SW 1271 (cell line): Measurements from ENCODE around the gene KCNJ10.
"Not testable (repeated sequence)": the region's sequence is repeated elsewhere in the genome, so short reads cannot be mapped to it uniquely, and the experiment has no call there.

Experiments used
- DNase-seq, 2 experiments: peaks; one replicate each; lab custom pipeline; 2025; lab: John Stamatoyannopoulos, UW

KCNJ10 gene

DNA sequence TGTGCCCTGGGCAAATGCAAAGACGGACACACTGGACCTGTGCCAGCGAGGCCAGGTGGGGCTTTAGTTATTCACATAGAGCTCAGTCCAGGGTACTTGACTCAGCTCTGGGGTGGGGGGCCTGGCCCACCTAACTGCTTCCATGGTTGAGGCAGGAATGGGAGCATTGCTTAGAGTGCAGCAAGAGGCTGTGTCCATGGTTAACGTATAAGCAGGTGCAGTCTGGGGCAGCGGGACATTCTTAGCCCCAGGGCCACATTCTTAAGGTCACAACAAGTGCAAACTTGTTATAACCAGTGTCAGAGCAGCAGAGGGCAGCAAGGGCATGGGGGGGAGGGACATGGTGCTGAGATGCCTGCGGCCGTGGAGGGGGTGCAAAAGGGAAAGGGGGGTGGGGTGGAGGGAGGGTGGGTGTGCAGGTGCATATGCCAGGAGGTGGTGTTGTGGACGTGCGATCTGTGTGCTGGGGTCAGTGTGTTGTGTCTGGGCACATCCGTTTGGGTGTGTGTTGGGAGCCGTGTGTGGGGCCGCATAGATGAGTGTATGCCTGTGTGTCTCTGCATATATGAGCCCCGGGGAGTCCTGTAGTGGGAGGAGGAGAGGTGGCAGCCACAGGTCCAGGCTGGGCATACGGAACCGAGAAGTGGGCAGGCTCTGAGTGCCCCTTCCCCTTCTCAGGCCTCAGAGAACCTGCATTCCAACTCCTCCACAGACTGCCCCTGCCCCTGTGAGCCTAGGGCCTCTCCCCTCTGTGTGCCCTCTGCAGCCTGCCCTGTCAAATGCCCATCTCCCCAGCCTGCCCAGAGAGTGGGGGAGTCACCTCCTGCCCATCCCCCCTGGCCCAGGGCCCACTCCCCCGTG is 8.4 kb downstream of the KCNJ10 start:
- DNase-seq, result no peak

GRCh38 chr1:160058087-160058486 is 11.9 kb downstream of the KCNJ10 start:
- DNase-seq, result no peak

DNA sequence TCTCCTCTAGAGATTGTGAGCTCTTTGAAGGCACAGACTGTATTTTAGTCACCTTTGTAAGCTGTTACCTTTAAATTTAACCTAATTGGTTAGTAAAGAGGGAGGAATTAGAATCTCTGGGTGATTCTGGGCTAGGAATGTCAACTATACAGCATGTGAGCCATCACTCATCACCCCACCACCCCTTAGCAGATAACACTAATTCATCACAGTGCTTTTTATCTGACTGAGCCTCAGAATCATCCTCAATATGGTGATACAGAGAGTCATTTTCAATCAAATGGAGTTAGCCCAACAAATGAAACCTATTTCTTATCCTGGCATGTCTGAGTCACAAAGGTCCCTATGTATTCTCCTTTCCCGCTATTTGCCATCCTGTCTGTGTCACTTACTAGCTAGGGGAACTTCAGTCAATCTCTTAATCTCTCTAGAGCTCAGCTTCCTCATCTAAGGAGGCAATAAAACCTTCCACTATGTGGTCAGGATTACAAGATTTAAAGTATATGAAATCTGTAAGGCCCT is 13.3 kb downstream of the KCNJ10 start:
- DNase-seq, result no peak

- DNase-seq, result no peak
Observed at GRCh38 chr1:160053548-160054365, 16.2 kb downstream of the KCNJ10 start.

DNA sequence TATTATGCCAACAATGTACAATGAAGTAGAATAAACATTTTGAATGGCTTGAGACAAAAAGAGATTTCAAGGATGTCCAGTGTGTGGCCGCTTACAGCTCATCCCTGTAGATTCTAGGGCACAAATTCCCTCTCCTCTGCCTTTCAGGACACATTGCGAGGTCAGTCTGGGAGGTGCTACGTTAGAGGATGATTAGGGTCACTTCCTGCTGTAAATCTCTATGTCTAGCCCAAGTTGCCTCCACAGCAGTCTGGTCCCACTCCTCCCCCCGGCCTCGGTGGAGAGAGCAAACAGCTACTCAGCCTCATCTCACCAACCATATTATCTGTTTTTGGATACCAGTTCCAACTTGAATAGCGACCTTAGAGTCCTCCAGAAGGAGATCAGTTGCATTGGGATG is 17.0 kb downstream of the KCNJ10 start:
- no peak for DNase-seq

- DNase-seq, result no peak
Observed at GRCh38 chr1:160050619-160051018, 19.3 kb downstream of the KCNJ10 start.

GRCh38 chr1:160050182-160050581 is 19.8 kb downstream of the KCNJ10 start:
- not testable (repeated sequence) for DNase-seq

GRCh38 chr1:160049101-160049500 is 20.9 kb downstream of the KCNJ10 start:
- no peak for DNase-seq

DNA sequence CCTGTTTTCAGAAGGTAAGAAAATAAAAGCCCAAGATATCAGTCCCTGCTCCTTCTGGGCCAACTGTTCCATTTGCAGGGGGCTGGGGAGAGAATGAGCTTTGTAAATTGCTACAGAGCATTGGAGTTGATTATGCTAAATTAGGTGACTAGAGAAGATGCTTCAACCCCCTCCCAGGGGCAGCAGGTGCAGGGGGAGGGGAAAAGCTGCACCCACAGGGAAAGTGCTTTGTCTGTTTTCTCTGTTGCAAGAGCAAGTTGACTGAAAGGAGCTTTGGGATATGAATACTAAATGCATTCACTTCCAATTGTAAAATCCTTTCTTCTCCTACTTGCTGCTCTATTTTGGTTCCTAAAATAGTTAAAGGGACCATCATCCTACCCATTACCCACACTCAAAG is 21.6 kb downstream of the KCNJ10 start:
- no peak for DNase-seq

GRCh38 chr1:160047111-160047991 is 22.6 kb downstream of the KCNJ10 start:
- DNase-seq, result no peak

GRCh38 chr1:160046494-160047110 is 23.4 kb downstream of the KCNJ10 start:
- no peak for DNase-seq

GRCh38 chr1:160045653-160046052 is 24.3 kb downstream of the KCNJ10 start:
- no peak for DNase-seq

- DNase-seq, result no peak
Observed at GRCh38 chr1:160043543-160043942, 26.4 kb downstream of the KCNJ10 start.

DNA sequence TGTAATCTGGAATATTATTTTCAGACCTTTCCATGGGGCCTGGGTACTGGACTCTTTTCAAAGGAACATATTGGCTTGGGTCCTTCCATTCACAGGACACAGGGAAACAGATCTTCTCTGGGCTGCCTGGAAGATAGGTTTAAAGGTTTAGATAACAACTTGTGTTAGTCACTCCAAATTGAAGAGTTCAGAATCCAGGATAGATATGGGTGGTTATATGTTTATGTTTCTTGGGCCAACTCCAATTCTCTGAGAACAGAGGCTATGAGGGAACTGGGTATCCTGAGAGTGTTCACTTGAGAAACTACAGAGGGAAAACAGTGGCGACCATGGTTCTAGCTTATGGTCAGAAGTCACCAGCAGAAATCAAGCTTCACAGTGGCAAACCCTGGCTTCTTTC is 29.5 kb downstream of the KCNJ10 start:
- DNase-seq, result no peak

DNA sequence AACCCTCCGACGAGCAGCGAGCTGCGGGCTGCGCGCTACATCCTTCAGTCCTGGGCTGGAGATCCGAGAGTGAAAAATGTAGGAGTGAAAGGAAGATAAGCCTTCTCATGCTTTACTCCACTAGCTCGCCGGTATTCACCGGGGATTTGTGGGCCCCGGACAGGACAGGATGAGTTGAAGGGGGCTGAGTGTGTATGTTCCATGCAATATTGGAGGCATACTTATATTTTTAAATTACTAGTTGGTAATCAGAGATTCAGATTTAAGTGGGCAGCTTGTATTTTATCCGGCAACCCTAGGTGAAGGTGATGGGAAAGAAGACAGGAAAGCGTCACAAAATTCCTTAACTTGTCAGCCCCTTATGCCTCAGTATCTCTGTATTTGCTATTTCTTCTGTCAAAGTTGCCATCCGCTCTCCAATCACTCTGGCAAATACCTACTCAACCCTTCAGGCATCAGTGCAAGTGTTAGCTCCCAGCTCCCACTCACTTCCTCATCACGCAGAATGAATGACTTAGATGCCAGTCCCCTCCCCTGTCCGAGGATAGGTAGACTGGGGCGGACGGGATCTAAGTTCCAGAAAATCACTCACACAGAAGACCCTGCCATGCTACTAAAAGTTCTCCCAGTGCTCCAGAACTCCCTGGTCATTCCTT is 37.7 kb downstream of the KCNJ10 start:
- no peak for DNase-seq

- peak; percentile 77 to 87 for DNase-seq
Observed at GRCh38 chr1:160031365-160032164, 38.4 kb downstream of the KCNJ10 start, which contains the start of gene PIGM. Gene PIGM, minus strand, starts transcription at chr1:160031990. Its CDS starts 251 bp downstream, at chr1:160031739.

DNA sequence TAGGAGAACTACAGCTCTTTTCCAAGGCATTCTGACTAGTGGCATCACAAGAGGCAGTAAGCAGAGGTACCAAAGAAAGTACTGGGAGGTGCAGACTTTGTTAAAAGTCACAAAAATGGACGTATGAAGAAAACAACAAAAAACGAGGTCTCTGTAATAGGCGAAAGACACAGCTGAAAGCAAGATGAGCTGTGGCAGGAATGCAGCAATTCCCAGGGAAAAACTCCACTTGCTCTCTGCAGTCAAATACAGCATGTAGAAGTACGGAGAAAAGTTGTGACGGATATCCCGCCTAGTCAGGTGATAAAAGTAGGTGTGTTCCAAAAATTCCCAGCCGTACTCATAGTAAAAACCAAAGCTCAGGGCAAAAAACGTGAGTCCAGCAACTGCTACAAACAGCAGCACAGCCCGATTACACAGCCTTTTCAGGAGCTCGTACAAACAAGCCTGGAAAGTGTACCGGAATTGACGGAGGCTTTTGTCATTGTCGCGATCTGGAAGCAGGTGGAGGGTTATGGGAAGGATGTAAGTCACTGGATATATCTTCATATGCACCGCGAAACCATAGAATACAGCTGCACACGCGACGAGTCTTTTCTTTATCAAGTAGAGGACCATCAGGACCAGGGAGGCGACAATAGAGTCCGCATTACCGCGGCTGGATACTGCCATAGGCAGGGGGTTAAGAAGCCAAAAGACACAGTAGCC is 39.1 kb downstream of the KCNJ10 start:
- DNase-seq, result no peak

DNA sequence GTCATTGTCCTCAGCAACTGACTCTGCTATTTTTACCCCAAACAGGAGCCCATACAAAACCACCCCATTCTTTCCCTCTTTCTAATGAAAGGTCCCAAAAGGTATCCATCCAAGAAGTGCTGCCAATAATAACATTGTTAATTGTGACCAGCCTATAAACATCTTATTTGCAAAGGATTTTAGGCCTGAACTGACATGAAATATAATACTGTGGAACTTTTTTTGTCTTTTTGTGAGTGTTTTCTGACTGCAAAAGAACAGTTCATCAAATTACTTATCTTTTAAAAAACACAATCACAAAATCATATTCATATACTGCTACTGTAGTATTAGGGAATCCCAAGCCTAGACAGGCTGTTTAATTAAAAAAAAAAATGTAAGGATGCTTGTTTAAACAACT is 41.5 kb downstream of the KCNJ10 start:
- no peak for DNase-seq

DNA sequence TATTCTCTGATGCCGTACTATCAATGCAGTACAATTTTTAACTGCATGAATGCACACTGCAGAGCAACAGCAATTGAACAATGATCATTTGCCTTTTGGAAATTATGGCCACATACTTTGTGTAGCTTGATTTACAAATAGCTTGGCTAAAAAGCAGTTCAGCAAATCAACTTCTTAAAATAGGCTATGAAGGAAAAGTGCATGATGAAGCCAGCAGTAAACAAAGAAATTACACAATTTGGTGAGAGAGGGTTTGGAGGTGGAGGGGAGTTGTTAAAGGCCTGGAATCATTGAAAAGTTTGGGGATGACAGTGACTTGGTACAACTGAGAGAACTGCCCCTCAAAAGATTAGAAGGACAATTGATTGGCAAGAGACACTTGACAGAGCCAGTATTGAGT is 44.6 kb downstream of the KCNJ10 start:
- no peak for DNase-seq
